Lower leg skin (tissue), 4 donors: ENCODE data around the gene STRIP1. TPM values are rescaled to one million over a fixed set of nuclear protein-coding genes. Genes with fewer than 3 reads are reported as not detected.

Experiments used
- DNase-seq, 2 donors: peaks; one replicate each; pipeline ENCODE4 v3.0.0-alpha.2; 2019; ENCODE audit warnings: low spot score in 2 of 2
- H3K4me3 ChIP-seq: fragments of 200-600 bp; sonication (generic); 2 replicates; pipeline ENCODE4 v1.5.1; 2017; ENCODE audit warnings: mild to moderate bottlenecking, low read depth; ENCODE audit not compliant: poor library complexity, severe bottlenecking
- POLR2A ChIP-seq, 2 donors: fragments of 450-650 bp; IDR thresholded peaks; one replicate each; pipeline ENCODE4 v1.6.1; 2016 to 2017; ENCODE audit warnings: antibody characterized with exemption in 2 of 2, mild to moderate bottlenecking in 1 of 2, moderate library complexity in 1 of 2
- WGBS, 2 donors: methylation state at CpG; one replicate each; pipeline ENCODE4 v1.1.5; 2018; 5-methylcytosine and 5-hydroxymethylcytosine counted together
- intact Hi-C: fragments of 100-400 bp; cut with DNase I; formaldehyde crosslinking; loops from one replicate; pipeline ENCODE4 v1.15.0; 2023; ENCODE audit warnings: low total_unique reads
- total RNA-seq, 4 donors: library from RNA; depleted of rRNA; stranded (reverse); fragments of >200 nt; gene quantifications; one replicate each; pipeline ENCODE4 v1.1.0, GENCODE V29; 2016
- TF ChIP-seq, protein P1 (sequence below), 3 donors: fragments of 450-650 bp; IDR thresholded peaks; one replicate each; pipeline ENCODE4 v1.5.1; 2016; ENCODE audit warnings: antibody characterized with exemption in 3 of 3, mild to moderate bottlenecking in 3 of 3, moderate library complexity in 2 of 3

The STRIP1 gene
- total RNA-seq, 4 donors from 2014 or later = 45.0 to 64.1 (median 50.9) TPM

DNA sequence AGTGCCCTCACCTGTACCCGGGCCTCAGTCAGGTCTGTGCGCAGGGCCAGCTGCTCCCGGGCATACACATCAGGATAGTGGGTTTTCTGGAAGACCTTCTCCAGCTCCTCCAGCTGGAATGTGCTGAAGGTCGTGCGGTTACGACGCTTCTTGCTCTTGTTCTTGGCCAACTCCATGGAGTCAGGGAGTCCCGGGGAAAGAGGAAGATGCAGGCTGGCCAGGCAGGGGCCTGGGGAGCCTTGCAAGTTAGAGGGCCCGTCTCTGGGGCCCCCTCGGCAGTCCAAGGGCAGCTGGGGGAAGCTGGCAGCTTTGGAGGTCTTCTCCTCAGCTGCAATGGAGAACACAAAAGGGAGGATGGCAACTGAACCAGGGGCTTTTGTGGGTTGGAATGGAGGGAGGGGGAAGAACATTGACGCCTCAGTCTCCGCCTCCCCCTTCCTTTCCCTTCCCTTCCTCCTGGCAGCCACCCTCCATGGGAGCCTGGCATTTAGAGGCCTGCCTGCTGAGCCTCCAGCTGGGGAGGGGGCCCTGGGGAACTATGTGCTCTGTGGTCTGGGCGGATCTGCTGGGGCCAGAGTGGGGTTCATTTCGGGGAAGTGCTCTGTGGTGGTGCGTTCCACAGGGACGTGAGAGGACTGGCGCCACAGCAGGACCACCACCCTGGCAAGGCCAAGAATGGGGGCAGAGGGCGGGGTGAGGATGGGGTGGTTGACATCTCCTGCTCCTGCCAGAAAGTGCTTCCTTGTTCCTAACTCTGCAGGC, 30.3 kb downstream of the STRIP1 start:
- TF ChIP-seq POLR2A (IDR thresholded peaks at IDR 0.05) = no peak
- TF ChIP-seq, protein P1, sequence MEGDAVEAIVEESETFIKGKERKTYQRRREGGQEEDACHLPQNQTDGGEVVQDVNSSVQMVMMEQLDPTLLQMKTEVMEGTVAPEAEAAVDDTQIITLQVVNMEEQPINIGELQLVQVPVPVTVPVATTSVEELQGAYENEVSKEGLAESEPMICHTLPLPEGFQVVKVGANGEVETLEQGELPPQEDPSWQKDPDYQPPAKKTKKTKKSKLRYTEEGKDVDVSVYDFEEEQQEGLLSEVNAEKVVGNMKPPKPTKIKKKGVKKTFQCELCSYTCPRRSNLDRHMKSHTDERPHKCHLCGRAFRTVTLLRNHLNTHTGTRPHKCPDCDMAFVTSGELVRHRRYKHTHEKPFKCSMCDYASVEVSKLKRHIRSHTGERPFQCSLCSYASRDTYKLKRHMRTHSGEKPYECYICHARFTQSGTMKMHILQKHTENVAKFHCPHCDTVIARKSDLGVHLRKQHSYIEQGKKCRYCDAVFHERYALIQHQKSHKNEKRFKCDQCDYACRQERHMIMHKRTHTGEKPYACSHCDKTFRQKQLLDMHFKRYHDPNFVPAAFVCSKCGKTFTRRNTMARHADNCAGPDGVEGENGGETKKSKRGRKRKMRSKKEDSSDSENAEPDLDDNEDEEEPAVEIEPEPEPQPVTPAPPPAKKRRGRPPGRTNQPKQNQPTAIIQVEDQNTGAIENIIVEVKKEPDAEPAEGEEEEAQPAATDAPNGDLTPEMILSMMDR (IDR thresholded peaks at IDR 0.05) = no peak
- 88 to 91% methylated on average over 17 to 18 of the region's 18 CpGs for WGBS, 2 donors
- H3K4me3 ChIP-seq = no peak overlapping the region
- DNase-seq = no peak
- intact Hi-C loops = no loop called here

DNA sequence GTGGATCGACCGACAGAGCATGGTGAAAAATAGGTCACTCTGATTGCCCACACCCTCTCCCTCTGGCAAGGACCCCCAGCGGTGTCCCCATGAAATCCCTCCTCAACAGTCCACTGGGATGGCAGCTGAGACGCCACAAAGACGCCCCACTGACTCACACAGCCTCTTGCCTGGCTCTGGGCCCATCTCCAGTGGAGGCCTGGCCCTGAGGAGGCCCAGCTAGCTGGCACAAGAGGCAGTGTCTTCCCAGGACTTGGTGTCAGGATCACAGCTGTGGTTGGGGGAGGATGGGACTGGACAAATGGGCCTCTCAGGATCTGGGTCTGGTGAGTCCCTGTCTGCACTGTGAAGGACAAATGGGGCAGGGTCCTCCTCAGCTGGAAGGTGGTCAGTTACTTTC, 31.4 kb downstream of the STRIP1 start:
- TF ChIP-seq, protein P1 (IDR thresholded peaks at IDR 0.05) = no peak
- no peak for TF ChIP-seq POLR2A (IDR thresholded peaks at IDR 0.05)
- DNase-seq = no peak
- H3K4me3 ChIP-seq = no peak overlapping the region
- 75 to 93% methylated on average over 2 to 5 of the region's 5 CpGs for WGBS, 2 donors
- intact Hi-C loops = no loop called here

DNA sequence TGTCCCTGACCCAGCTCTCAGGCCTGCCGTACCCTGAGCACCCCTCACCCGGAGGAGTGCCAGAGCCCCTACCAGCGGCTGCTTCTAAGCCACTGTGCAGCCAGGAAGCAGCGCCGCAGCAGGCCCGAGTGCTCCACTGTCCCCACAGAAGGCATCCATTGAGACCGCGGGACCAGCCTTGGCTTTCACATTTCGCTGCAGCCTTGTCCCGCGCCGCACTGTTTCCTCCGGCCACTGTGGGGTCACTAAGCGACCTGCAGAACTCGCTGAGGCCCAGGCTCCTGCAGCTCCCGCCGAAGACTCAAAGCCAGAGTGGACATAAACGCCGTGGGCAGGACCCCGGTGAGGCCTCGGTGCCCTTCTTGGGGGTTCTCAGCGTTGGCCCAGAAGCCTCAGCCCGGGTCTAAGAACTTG, 33.1 kb downstream of the STRIP1 start:
- no peak for DNase-seq
- WGBS, 2 donors = 80 to 85% methylated on average over 14 to 23 of the region's 23 CpGs
- no peak for TF ChIP-seq POLR2A (IDR thresholded peaks at IDR 0.05)
- TF ChIP-seq, protein P1 (IDR thresholded peaks at IDR 0.05) = no peak
- H3K4me3 ChIP-seq = no peak overlapping the region
- intact Hi-C loops = no loop called here

DNA sequence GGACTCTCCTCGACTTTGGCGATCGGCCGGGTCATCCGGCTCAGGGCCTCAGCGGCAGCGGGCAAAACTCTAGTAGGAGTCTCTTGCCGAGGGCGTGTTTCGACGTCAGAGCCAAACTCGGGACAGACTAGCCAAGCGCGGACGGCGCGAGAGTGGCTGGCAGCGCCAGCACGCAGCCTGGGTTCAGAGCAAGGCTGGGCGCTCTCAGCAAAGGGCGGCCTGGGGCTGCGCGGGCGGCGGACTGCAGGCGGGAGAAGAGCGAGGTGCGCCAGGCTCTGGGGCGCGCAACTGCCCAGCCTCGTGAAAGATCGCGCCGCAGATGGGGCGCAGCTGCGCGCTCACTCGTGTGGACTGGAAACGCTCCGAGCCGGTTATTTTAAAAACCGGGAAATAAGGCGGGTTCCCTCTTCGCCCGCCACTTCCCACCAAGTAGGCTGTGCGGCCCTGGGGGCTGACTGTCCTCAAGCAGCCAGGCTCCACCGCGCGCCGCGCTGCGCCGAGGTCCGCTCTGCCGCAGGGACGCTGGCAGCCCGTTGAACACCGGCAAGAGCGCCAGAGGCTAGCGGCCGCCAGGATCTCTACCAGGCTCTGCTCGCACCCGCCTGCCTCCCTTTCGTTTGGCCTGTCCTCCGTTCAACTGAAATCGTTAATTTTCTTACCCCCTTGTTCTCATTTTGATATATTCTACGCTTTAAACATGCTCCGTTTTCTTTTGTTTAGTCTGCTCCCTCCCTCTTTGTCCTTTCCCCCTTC, 33.6 kb downstream of the STRIP1 start:
- H3K4me3 ChIP-seq = no peak overlapping the region
- intact Hi-C loops = no loop called here
- DNase-seq = no peak

DNA sequence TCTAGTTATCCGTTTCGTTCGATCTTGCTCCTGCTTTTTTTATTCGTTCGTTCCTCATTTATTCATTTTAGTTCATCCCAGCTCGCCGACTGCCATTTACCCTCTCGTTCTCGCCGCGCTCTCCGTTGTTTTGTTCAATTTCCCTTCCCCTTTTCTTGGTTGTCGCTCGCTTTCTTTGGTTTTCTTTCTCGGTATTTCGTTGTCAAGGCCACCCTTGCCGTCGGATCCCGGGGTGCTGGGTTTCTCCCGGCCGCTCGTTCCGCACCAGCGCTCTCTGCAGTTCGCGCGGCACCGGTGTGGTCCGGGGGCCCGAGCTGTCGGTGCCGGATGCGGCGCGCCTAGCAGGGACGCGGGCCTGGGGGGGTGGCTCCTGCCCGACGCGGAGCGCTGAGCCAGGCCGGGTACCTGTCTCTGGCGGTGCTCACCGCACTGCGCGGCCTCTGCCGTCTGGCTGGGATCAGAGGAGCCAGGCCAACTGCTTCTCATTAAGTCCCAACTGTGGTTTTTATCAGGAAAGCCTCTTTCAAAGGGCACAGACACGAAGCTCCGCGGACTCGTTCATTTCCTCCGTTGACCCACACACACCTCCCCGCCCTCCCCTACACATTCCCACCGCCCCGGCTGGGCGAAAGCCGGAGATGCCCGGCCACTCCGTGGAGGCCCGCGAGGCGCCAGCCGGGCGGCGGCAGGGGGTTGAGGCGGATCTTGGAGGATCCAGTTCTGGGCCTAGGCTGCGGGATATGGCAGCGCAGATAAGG, 34.4 kb downstream of the STRIP1 start:
- no peak for DNase-seq
- H3K4me3 ChIP-seq = no peak overlapping the region
- 13 to 14% methylated on average over 65 to 68 of the region's 68 CpGs for WGBS, 2 donors
- TF ChIP-seq, protein P1 (IDR thresholded peaks at IDR 0.05) = no peak
- TF ChIP-seq POLR2A (IDR thresholded peaks at IDR 0.05) = no peak
- intact Hi-C loops = no loop called here

More for the DNA sequence above, 33.6 kb downstream of the STRIP1 start:
- 19 to 21% methylated on average over 45 to 63 of the region's 68 CpGs for WGBS, 2 donors
- TF ChIP-seq, protein P1 (IDR thresholded peaks at IDR 0.05) = no peak
- no peak for TF ChIP-seq POLR2A (IDR thresholded peaks at IDR 0.05)
